Measurements from ENCODE around the gene BCKDK.

Gene BCKDK

DNA sequence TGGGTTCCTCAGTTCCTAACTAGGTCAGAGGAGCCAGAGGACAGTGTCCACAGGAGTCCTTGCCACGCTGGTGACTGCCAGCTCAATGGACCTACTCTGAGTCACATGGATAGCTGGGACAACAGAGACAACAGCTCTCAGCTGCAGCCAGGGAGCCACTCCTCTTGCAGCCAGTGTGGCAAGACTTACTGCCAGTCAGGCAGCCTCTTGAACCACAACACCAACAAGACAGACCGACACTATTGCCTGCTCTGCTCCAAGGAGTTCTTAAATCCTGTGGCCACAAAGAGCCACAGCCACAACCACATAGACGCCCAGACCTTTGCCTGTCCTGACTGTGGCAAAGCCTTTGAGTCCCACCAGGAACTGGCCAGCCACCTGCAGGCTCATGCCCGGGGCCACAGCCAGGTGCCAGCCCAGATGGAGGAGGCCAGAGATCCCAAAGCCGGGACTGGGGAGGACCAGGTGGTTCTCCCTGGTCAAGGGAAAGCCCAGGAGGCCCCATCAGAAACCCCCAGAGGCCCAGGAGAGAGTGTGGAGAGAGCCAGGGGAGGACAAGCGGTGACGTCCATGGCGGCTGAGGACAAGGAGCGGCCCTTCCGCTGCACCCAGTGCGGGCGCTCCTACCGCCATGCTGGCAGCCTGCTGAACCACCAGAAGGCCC is 27.3 kb upstream of the BCKDK start:
- no peak for DNase-seq

GRCh38 chr16:31081428-31082351 is 26.5 kb upstream of the BCKDK start:
- no peak for DNase-seq

GRCh38 chr16:31082368-31083045 is 25.7 kb upstream of the BCKDK start:
- DNase-seq = no peak

DNA sequence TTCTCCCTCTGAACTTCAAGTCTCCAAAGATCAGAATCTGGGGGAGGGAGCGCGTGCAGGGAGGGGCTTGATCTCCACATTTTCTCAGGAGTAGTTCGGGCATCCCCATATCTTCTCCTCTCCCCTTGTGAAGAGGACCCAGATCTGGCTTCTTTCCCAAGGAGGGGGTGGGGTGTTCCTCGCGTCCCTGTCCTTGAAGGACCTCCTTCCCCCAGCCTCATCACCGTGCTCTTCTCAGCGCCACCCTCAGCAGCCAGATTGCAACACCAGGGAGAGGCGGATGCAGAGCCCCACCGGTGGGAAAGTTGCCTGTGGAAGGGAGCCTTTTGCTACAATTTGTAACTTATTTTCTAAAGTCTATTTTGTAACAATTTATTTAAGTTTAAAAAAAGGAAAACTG is 25.1 kb upstream of the BCKDK start:
- no peak for DNase-seq

- DNase-seq = no peak
Measured at GRCh38 chr16:31083556-31083955, 24.6 kb upstream of the BCKDK start.

DNA sequence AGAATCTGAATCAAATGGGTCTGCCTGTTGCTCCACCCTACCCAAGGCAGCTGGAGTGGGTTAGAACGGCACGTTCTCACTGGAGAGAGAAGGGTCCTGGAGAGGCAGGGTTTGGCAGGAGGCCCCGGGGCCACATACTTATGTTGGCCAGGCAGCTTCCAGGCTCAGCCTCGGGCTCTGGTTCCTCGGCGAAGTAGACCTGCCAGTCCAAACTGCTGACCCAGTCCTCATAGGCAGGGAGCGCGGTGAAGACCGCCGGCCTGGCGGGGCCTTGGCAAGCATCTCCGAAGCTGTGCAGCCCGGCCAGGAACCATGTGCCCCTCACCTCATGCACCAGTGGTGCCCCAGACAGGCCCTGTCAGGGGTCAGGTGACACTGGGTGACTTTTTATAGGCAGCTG is 24.2 kb upstream of the BCKDK start:
- no peak for DNase-seq

- no peak for DNase-seq
Measured at GRCh38 chr16:31084584-31085302, 23.4 kb upstream of the BCKDK start.

- no peak for DNase-seq
Measured at GRCh38 chr16:31085411-31085810, 22.8 kb upstream of the BCKDK start.

GRCh38 chr16:31085873-31086628 is 22.1 kb upstream of the BCKDK start:
- no peak for DNase-seq

GRCh38 chr16:31086629-31086906 is 21.6 kb upstream of the BCKDK start:
- no peak for DNase-seq

- no peak for DNase-seq
Measured at GRCh38 chr16:31087481-31087880, 20.7 kb upstream of the BCKDK start.

DNA sequence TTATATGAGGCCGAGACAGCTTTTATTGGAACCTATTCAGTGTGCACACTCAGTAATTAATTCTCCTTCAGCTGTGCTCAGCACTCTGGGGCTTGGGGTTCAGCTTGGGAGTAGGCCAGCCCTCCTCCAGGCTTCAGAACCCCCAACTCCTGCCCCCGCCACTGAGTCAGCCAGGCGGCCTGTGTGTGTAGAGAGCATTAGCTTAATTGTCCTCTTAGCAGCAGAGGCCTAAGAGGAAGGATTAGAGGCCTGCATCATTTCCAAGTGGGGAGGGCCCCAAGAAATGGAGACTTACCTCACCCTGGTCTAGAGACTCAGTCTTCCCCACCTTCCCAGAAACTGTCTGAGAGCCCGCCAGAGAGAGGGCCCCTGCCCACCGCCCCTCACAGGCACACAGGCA is 20.2 kb upstream of the BCKDK start:
- DNase-seq = no peak

DNA sequence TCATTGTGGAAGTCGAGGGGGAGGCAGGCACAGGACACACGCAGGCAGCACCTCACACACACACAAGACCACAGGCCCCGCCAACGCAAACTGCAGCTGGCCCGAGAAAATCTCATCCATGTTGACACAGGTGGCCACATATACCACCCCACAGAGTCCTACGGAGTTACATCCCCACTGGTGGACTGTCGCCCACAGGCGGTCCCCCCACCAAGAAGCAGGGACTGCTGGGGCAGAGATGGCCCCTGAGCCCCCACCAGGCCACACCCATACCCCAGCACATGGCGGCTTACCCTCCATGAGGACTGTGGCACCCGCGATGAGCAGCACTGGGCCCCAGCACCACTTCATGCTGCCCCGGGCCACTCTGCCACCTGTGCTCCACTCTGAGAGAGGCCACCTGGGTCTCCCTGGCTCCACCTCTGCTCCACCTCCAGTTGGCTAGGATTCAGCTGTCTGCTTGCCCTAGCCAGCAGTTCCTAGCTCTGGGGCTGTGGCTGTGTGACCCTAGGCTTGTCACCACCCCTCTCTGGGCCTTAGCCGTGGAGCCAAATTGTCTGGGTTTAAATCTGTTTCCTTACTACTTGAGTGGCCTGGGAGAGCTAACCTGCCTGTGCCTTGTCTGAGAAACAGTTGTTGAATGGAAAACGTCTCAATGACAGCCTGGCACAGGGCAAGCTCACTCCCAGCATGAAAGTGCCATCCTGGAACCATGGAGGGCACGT is 19.6 kb upstream of the BCKDK start, which contains the start of gene PRSS53:
TSS of gene PRSS53 (minus strand) at position 485 of the 725 bp plus-strand sequence. CDS start at position 351, 134 bp downstream.
- no peak for DNase-seq

DNA sequence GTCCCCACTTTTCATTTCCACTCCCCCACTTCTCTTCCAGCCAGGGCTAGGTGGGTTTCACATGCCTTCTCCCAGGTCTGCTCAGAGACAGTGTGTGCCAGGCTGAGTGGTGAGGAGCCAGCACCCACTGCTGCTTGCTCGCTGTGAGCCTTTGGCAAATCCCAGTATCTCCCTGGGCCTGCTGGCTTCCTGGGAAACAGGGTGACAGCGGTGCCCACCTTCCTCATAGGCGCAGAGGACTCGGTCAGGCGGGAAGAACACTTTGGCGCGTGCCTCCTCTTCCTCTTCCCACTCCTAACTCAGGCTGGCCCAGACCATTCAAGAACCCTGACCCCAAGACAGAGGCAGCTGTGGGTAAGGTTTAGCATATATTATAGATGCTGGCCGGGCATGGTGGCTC is 19.0 kb upstream of the BCKDK start:
- DNase-seq = no peak

GRCh38 chr16:31090540-31090939 is 17.6 kb upstream of the BCKDK start:
- DNase-seq = no peak

DNA sequence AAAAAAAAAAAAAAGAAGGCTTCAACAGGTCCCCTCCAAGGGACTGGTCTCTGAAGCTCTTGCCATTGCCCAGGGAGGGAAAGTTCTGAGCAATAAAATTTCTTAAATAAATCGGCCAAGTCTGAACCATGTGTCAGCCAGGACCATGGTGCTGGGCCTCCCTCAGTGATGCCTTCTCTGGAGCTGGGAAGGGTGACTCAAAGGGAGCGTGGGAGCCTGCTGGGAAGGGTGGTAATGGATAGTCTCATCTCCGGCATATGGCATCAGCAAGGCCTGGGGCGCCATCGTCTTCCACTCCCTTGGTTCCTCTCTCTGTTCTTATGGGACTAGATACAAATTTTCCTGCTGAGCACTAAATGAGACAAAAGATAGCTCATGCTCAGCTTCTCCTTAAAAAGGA is 15.9 kb upstream of the BCKDK start:
- no peak for DNase-seq

- no peak for DNase-seq
Measured at GRCh38 chr16:31093132-31093703, 15.0 kb upstream of the BCKDK start.

- no peak for DNase-seq
Measured at GRCh38 chr16:31094088-31094423, 14.1 kb upstream of the BCKDK start.

DNA sequence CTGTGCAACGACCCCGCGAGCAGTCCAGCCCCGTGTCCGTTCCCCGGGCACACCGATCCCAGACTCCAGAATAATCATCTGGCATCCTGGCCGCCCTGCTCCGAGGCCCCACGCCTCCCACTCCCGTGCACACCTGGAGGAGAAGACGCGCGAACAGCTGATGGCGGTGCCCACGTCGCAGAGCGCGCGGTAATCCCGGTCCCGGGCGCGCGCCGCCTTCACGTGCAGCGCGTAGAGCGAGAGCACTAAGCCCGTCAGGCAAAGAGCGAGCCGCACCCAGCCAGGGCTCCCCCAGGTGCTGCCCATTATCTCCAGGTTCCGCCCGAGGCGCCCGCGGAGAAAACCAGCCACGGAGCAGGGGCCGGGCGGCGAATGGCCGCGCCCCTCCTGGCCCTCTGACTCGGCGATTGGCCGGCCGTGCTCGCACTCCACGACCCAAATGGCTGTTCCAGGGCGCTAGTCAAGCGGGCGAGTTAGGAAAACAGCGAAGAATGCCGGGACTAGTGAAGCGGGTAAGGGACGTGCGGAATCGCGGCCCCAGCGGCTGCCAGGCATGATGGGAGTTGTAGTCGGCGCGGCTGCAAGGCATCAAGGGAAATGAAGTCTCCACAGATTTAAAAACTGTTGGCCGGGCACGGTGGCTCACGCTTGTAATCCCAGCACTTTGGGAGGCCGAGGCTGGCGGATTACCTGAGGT is 13.6 kb upstream of the BCKDK start, which contains the start of gene VKORC1:
TSS of gene VKORC1 (minus strand) at position 374 of the 697 bp plus-strand sequence. CDS start at position 306, 68 bp downstream.
- DNase-seq = peak; percentile 84

DNA sequence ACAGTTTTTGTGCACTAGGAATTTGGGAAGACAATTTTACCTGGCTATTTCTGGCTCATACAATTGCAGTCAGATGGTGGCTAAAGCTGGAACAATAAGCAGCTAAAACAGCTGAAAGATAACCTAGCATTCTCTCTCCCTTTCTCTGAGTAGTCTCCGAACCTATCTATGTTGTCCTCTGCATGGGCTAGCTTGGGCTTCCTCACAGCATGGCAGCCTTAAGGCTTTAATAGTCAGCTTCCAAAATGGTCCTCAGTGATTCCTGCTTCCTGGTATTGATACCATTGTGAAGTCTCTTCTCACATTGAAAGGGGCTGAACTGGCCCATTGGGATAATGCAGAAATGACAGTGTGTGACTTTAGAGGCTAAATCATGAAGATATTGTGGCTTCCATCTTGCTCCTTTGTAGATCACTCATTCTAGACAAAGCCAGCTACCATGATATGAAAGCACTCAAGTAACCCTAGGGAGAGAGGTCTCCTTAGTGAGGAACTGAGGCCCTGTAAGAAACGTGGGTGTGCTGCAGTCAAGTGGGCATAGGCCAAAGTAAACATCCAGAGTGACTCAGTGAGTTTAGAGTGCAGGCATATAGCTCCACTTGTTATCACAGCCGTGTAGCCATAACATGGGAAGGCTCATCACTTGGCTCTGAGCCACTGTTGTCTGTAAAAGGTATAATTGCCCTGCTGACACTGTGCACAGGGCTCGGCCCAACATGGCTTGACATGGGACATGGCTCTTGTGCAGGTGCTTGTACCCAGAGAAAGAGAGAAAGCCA is 8.1 kb upstream of the BCKDK start:
- no peak for DNase-seq
